Measurements from ENCODE around the gene AP1G2. TPM values are rescaled to one million over a fixed set of nuclear protein-coding genes. Genes with fewer than 3 reads are reported as not detected.

Gene AP1G2
- total RNA-seq, 1 experiment from 2014 or later, result 14.9 TPM

DNA sequence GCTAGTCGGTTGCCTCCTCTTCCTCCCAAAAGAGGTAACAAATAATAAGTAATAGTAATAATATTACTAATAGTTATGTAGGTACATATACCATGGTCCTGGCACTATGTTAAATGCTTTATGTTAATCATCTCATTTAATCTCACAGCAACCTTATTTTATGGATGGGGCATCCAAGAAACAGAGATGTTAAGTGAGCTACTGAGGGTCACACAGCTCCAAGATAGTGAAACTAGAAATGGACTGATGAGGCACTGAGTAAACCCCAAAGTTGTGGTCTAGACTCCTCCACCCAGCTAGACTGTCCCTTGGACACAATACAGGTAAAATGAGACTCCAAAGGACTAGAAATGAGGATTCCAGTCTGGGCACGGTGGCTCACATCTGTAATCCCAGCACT lies 31.1 kb downstream of the AP1G2 start:
- in situ Hi-C loops (cut with HindIII; ENCODE audit: low pct_unique_long_range_greater_than_20kb, low sequenced_read_pairs), result no loop called here
- no peak for DNase-seq (ENCODE audit: low read depth, low spot score)

GRCh38 chr14:23535943-23536342 lies 31.6 kb downstream of the AP1G2 start:
- in situ Hi-C loops (cut with HindIII; ENCODE audit: low pct_unique_long_range_greater_than_20kb, low sequenced_read_pairs), result no loop called here
- DNase-seq (ENCODE audit: low read depth, low spot score), result no peak

GRCh38 chr14:23533652-23534435 lies 33.7 kb downstream of the AP1G2 start:
- in situ Hi-C loops (cut with HindIII; ENCODE audit: low pct_unique_long_range_greater_than_20kb, low sequenced_read_pairs), result no loop called here
- no peak for DNase-seq (ENCODE audit: low read depth, low spot score)

DNA sequence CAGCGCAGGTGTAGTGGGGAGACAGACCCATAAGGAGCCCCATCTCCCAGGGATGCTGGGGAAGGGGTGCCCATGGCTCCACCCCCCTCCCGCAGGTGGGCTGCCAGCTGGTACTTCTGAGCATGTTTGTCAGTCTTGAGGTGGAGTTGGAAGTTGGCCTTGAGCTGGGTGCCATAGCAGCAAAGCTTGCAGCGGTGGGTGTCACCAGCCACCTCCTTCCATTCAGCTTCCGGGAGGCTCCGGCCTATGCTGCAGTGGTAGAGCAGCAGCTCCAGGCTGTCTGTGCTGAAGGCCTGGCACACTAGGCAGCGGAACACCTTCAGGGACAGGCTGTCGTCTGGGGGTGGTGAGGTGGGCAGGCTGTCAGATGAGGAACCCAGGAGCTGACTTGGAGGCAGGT lies 34.9 kb downstream of the AP1G2 start:
- in situ Hi-C loops (cut with HindIII; ENCODE audit: low pct_unique_long_range_greater_than_20kb, low sequenced_read_pairs), result no loop called here
- no peak for DNase-seq (ENCODE audit: low read depth, low spot score)

GRCh38 chr14:23531391-23531790 lies 36.2 kb downstream of the AP1G2 start:
- DNase-seq (ENCODE audit: low read depth, low spot score), result no peak
- in situ Hi-C loops (cut with HindIII; ENCODE audit: low pct_unique_long_range_greater_than_20kb, low sequenced_read_pairs), result no loop called here

DNA sequence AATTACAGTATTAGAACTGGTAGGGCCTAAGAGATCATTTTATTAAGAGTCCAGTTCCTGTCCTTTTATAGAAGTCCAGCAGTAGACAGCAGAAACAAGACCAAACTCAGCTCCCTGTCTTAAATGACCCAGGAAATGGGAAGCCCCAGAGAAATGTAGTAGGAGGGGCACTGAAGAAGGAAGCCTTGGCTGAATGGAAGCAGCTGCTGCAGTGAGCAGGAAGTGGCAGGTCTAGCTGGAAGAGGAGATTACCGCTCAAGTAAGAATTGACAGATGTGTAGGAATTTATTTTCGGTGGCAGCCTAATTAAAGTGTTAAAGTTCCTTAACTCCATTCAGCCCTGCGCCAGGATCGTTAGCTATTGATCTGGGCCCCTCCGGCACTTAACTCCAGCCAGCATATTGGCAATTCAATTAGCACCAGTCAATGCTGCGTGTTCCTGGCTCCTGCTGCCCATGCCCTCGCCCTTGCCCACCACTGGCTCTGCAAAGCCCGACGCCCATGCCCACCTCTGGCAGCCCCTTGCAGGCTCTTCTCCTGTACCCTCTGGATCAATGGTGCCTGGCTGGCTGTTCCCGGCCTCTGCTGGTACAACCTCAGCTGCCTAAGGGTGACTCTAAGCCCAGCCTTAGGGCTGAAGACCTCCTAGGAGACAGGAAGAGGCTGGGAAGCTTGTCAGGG lies 37.1 kb downstream of the AP1G2 start:
- in situ Hi-C loops (cut with HindIII; ENCODE audit: low pct_unique_long_range_greater_than_20kb, low sequenced_read_pairs), result no loop called here
- no peak for DNase-seq (ENCODE audit: low read depth, low spot score)

DNA sequence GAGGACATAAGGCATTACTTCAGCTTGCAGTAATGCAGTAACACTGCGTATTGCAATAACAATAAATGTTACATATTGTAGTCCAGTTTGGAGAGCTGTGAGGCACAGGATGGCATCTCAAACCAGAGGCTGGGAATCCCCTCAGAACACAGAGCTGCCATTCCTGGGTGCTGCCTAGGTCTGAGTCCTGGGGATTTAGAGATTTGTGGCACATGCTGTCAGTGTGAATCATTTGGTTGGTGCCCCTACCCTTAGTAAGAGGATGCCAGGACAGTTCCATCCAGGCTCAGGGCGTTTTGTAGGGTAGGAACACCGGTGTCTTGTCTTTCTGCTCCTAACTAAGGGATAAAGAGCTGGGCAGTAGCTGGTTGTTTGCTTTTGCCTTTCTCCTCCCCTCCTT lies 38.6 kb downstream of the AP1G2 start:
- in situ Hi-C loops (cut with HindIII; ENCODE audit: low pct_unique_long_range_greater_than_20kb, low sequenced_read_pairs), result no loop called here
- DNase-seq (ENCODE audit: low read depth, low spot score), result no peak

- in situ Hi-C loops (cut with HindIII; ENCODE audit: low pct_unique_long_range_greater_than_20kb, low sequenced_read_pairs), result no loop called here
- no peak for DNase-seq (ENCODE audit: low read depth, low spot score)
Observed at GRCh38 chr14:23528555-23528954, 39.0 kb downstream of the AP1G2 start.

GRCh38 chr14:23525611-23526010 lies 42.0 kb downstream of the AP1G2 start:
- DNase-seq (ENCODE audit: low read depth, low spot score), result no peak
- in situ Hi-C loops (cut with HindIII; ENCODE audit: low pct_unique_long_range_greater_than_20kb, low sequenced_read_pairs), result no loop called here

GRCh38 chr14:23524954-23525353 lies 42.6 kb downstream of the AP1G2 start:
- in situ Hi-C loops (cut with HindIII; ENCODE audit: low pct_unique_long_range_greater_than_20kb, low sequenced_read_pairs), result no loop called here
- DNase-seq (ENCODE audit: low read depth, low spot score), result no peak

GRCh38 chr14:23523229-23524016 lies 44.2 kb downstream of the AP1G2 start:
- in situ Hi-C loops (cut with HindIII; ENCODE audit: low pct_unique_long_range_greater_than_20kb, low sequenced_read_pairs), result no loop called here
- DNase-seq (ENCODE audit: low read depth, low spot score), result no peak

- no peak for DNase-seq (ENCODE audit: low read depth, low spot score)
Observed at GRCh38 chr14:23522643-23523198, 44.9 kb downstream of the AP1G2 start.

GRCh38 chr14:23521785-23522640 lies 45.6 kb downstream of the AP1G2 start:
- in situ Hi-C loops (cut with HindIII; ENCODE audit: low pct_unique_long_range_greater_than_20kb, low sequenced_read_pairs), result no loop called here

More at GRCh38 chr14:23522643-23523198, 44.9 kb downstream of the AP1G2 start:
- in situ Hi-C loops (cut with HindIII; ENCODE audit: low pct_unique_long_range_greater_than_20kb, low sequenced_read_pairs), result no loop called here

DNA sequence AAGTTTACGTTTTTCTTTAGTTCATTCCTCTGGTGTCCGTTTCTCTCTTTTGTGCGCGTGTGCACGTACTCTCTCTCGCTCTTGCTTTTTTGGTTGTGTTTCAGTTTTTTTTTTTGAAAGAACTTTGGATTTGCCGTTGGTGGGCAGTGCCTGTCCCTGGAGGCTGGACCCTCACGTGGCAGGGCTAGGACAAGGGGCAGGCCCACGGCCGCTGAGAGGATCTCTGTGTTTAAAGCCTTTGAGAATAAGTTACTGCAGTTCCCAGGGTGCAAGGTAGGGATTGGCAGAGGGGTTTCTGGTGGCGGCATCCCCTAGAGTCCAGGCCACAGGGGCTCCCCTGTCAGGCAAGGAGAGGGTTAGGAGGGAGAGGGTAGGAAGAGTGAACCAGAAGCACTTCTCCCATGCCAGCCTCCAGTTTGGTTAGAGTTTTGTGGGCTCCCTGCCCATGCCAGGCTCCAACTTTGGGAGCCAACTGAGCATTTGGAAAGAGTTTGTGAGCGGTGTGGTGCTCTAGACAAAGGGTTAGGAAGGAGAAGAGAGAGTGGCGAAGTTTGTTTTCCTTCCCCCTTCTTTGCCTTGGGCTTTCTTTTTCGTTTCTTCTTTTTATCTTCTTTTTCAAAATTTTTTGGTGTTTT lies 46.6 kb downstream of the AP1G2 start:
- in situ Hi-C loops (cut with HindIII; ENCODE audit: low pct_unique_long_range_greater_than_20kb, low sequenced_read_pairs), result no loop called here
- DNase-seq (ENCODE audit: low read depth, low spot score), result no peak

More at GRCh38 chr14:23521785-23522640, 45.6 kb downstream of the AP1G2 start:
- no peak for DNase-seq (ENCODE audit: low read depth, low spot score)

GRCh38 chr14:23518709-23519108 lies 48.9 kb downstream of the AP1G2 start:
- in situ Hi-C loops (cut with HindIII; ENCODE audit: low pct_unique_long_range_greater_than_20kb, low sequenced_read_pairs), result no loop called here

DNA sequence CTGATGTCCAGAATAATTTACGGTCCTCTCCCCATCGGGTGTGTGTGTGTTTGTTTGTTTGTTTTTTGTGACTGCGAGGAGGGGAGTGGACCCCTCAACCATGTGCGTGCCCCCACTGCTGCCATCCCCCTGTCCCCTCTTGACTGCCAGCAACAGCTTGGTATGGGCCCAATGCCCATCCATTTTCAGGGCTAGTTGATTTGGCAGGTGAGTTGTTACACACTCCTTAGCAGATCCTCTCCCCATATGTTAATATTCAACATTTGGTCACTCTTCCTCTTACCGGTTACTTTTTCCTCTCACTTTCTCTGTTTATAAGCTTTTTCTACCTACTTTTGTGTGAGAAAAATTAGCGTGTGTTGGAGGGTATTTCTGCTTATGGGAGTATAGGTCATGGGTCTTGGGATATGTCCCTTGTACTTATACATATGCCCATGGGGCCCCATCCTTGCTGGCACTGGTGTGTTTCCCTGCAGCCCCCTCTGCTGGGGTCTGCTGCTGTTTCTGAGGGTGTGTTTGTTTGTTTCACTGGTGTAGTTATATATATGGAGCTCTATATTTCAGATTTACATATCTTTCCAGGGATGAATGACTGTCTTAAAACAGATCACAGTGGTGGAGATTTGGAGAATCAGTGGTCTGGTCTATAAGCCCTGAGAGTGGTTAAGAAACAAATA lies 49.8 kb downstream of the AP1G2 start:
- in situ Hi-C loops (cut with HindIII; ENCODE audit: low pct_unique_long_range_greater_than_20kb, low sequenced_read_pairs), result no loop called here
- DNase-seq (ENCODE audit: low read depth, low spot score), result no peak

More at GRCh38 chr14:23518709-23519108, 48.9 kb downstream of the AP1G2 start:
- DNase-seq (ENCODE audit: low read depth, low spot score), result no peak

Data from SK-MEL-5 (cell line).